GM06990 (cell line): Measurements from ENCODE around the gene HCRTR2.

Experiments
- DNase-seq: peaks from one replicate; pipeline ENCODE4 v3.0.0-alpha.2; 2011; ENCODE audit not compliant: insufficient read length; ENCODE audit errors: extremely low read depth
- H3K27me3 ChIP-seq: replicated peaks from 2 replicates; pipeline ENCODE4 v1.6.0; 2011; ENCODE audit warnings: low read length; ENCODE audit not compliant: control insufficient read depth, insufficient read depth
- H3K36me3 ChIP-seq: 2 replicates; pipeline ENCODE4 v1.5.1; 2011; ENCODE audit warnings: low read length; ENCODE audit not compliant: control insufficient read depth, insufficient read depth
- H3K4me3 ChIP-seq: replicated peaks from 2 replicates; pipeline ENCODE4 v1.5.1; 2011; ENCODE audit warnings: low read depth, mild to moderate bottlenecking, control low read depth, low read length
- CTCF ChIP-seq: IDR thresholded peaks from 2 replicates; pipeline ENCODE4 v1.5.1; 2011; ENCODE audit warnings: low read length, control low read depth, mild to moderate bottlenecking, inconsistent platforms; ENCODE audit not compliant: insufficient read depth, poor library complexity, severe bottlenecking

HCRTR2 gene

GRCh38 chr6:55319961-55320695, 145.8 kb downstream of the HCRTR2 start:
- no peak for DNase-seq

GRCh38 chr6:55320696-55321086, 146.4 kb downstream of the HCRTR2 start:
- no peak for DNase-seq
- Histone ChIP-seq H3K27me3 (no peaks in the 10 kb centered on the region), H3K4me3 (no peak overlapping the region), H3K36me3 (no peaks in the 10 kb centered on the region)
- no peak for TF ChIP-seq CTCF

More at GRCh38 chr6:55319961-55320695, 145.8 kb downstream of the HCRTR2 start:
- Histone ChIP-seq H3K27me3 (no peaks in the 10 kb centered on the region), H3K4me3 (no peak overlapping the region), H3K36me3 (no peaks in the 10 kb centered on the region)
- no peak for TF ChIP-seq CTCF

GRCh38 chr6:55327169-55327568, 152.9 kb downstream of the HCRTR2 start, which contains the start of gene GFRAL:
Gene GFRAL, plus strand, starts transcription at chr6:55327469. Its CDS starts 86 bp downstream, at chr6:55327555.
- no peak for DNase-seq
- H3K27me3 ChIP-seq = no peaks in the 10 kb centered on the region
- TF ChIP-seq CTCF = no peak

More at GRCh38 chr6:55327169-55327568, 152.9 kb downstream of the HCRTR2 start, which contains the start of gene GFRAL:
- Histone ChIP-seq H3K36me3 (no peaks in the 10 kb centered on the region), H3K4me3 (no peak within 1 kb of the TSS)
